Measurements from ENCODE around the gene LDAH. TPM values are rescaled to one million over a fixed set of nuclear protein-coding genes. Genes with fewer than 3 reads are reported as not detected.

LDAH gene
- total RNA-seq, 1 experiment from 2014 or later, result 15.2 TPM

DNA sequence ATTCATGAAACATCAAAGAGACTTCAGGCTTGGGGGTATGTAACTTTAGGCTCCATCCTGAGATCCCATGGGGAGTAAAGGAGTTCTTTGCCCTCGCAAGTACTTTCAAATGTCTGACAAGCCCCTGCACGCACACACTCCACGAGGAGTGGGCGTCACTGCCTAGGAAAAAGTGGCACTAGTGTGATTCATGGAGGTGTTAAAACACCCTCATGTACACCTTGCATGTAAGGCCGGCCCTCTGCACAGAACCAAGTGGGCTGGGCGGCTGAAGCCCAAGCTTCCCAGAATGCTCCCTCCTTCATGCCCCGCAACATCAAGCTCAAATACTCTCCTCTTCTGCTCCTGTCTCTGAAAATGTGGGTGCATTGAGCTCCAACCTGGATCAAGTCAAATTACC lies 179.8 kb downstream of the LDAH start:
- no peak overlapping the region for H3K14ac ChIP-seq (ENCODE audit: insufficient read depth, low read length)
- no peaks in the 10 kb centered on the region for H4K20me1 ChIP-seq (ENCODE audit: control insufficient read depth, insufficient read depth, insufficient read length)
- H3K79me1 ChIP-seq (ENCODE audit: insufficient read depth, low read depth, low read length, poor library complexity, severe bottlenecking), result no peaks in the 10 kb centered on the region
- H3K9me3 ChIP-seq (ENCODE audit: control insufficient read depth, low read depth, low read length), result no peaks in the 10 kb centered on the region
- no peak overlapping the region for H4K8ac ChIP-seq (replicated peaks; ENCODE audit: insufficient read length, low read depth, low read length)
- Mint-ChIP-seq H3K4me1 (peaks cover 5% of the 10 kb centered on the region in 2 experiments), H3K27me3 (ENCODE audit: low read depth) (no peaks in the 10 kb centered on the region; the same call in 1 of the 2 replicates), H3K9me3 (no peaks in the 10 kb centered on the region; a peak in 1 of 5 replicates), H3K36me3 (ENCODE audit: insufficient read depth in 1 of 3, low read depth in 3 of 3) (peaks cover 0 to 13% (median 2%) of the 10 kb centered on the region in 3 experiments; a peak in 3 of 7 replicates), H3K27ac (no peak overlapping the region), H3K4me3 (no peak overlapping the region)
- H2BK12ac ChIP-seq (ENCODE audit: insufficient read length, low read depth, low read length), result no peak overlapping the region
- H2AFZ ChIP-seq (ENCODE audit: low read length), result no peak overlapping the region
- TF ChIP-seq, protein P1, sequence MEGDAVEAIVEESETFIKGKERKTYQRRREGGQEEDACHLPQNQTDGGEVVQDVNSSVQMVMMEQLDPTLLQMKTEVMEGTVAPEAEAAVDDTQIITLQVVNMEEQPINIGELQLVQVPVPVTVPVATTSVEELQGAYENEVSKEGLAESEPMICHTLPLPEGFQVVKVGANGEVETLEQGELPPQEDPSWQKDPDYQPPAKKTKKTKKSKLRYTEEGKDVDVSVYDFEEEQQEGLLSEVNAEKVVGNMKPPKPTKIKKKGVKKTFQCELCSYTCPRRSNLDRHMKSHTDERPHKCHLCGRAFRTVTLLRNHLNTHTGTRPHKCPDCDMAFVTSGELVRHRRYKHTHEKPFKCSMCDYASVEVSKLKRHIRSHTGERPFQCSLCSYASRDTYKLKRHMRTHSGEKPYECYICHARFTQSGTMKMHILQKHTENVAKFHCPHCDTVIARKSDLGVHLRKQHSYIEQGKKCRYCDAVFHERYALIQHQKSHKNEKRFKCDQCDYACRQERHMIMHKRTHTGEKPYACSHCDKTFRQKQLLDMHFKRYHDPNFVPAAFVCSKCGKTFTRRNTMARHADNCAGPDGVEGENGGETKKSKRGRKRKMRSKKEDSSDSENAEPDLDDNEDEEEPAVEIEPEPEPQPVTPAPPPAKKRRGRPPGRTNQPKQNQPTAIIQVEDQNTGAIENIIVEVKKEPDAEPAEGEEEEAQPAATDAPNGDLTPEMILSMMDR (conservative IDR thresholded peaks at IDR 0.05), result no peak
- H2AK5ac ChIP-seq (ENCODE audit: insufficient read length, low read length), result no peak overlapping the region
- no peak overlapping the region for H3K4me2 ChIP-seq (ENCODE audit: insufficient read depth, insufficient read length, low read length)
- no peak overlapping the region for H3K4ac ChIP-seq (ENCODE audit: low read depth, low read length)
- H3T11ph ChIP-seq (ENCODE audit: low read length), result no peak overlapping the region
- H2BK15ac ChIP-seq (ENCODE audit: low read depth, low read length), result no peak overlapping the region
- no peaks in the 10 kb centered on the region for H3K23me2 ChIP-seq (ENCODE audit: insufficient read length, low read depth, low read length, poor library complexity, severe bottlenecking)
- H3K27ac ChIP-seq (ENCODE audit: insufficient read length, low read depth, low read length), result no peak overlapping the region
- no peak overlapping the region for H3K9ac ChIP-seq (ENCODE audit: extremely low read depth, insufficient read length, low read length)
- no peaks in the 10 kb centered on the region for H3K79me2 ChIP-seq (ENCODE audit: insufficient read depth, low read length)
- H4K5ac ChIP-seq (ENCODE audit: insufficient read length, low read depth, low read length), result no peak overlapping the region
- no CpG with 5 or more reads among the region's 7 CpGs for WGBS (ENCODE audit: extremely low coverage, insufficient read length, low lambda C conversion rate)
- H3K56ac ChIP-seq (ENCODE audit: insufficient read length, low read depth, low read length), result no peak overlapping the region
- H3K23ac ChIP-seq (ENCODE audit: insufficient read length, low read depth, low read length), result no peak overlapping the region
- no peak overlapping the region for H2BK20ac ChIP-seq (ENCODE audit: low read depth, low read length, poor library complexity, severe bottlenecking)
- no peak overlapping the region for H2BK5ac ChIP-seq (ENCODE audit: insufficient read length, low read length)
- H2BK120ac ChIP-seq (ENCODE audit: low read depth, low read length, poor library complexity, severe bottlenecking), result no peak overlapping the region
- no peak overlapping the region for H4K91ac ChIP-seq (ENCODE audit: insufficient read length, low read depth, low read length)
- no peaks in the 10 kb centered on the region for H3K27me3 ChIP-seq (ENCODE audit: insufficient read depth, low read length)
- no peak for DNase-seq
- H3K18ac ChIP-seq (ENCODE audit: insufficient read length, low read depth, low read length), result no peak overlapping the region
- H3K4me1 ChIP-seq (ENCODE audit: insufficient read depth, low read length), result no peaks in the 10 kb centered on the region; the same call in 1 of the 2 replicates
